ENCODE results near the gene SSTR5.

The SSTR5 gene

DNA sequence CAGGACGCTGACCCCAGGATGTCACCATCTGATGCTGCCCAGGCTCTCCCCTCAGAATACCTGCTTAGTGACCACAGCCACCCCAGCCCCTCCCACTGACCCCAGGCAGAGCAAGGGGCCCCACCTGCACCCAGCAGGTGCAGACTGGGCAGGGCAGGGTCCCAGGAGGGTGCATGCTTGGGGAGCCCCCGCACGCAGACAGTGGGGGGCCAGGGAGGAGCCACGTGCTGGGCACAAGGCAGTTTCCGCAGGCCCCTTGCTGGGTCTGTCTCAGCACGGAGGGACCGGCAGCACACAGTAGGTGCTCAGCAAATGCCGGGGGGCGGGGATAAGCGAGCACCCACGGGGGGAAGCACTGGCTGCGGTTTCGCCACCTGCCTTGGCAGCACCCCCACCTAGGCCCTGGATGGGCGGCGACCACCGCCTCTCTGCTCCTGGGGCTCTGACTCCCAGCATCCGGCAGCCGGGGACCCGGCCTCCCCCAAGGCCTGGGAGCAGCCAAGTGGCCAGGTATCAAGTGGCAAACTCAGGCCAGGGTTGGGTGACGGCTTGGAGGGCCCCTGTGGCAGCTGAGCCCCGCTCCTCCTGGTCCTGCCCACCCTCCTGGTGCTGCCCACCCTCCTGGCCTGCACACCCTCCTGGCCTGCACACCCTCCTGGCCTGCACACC, 18.7 kb upstream of the SSTR5 start:
- Histone ChIP-seq H3K4me3 (replicated peaks; ENCODE audit: low read depth, low read length) (no peak overlapping the region), H3K27me3 (replicated peaks; ENCODE audit: control insufficient read depth, insufficient read depth, low read length) (no peaks in the 10 kb centered on the region), H3K36me3 (ENCODE audit: control insufficient read depth, insufficient read depth, low read length) (no peaks in the 10 kb centered on the region)
- DNase-seq (ENCODE audit: extremely low read depth, insufficient read length) = no peak
- TF ChIP-seq, protein P1, sequence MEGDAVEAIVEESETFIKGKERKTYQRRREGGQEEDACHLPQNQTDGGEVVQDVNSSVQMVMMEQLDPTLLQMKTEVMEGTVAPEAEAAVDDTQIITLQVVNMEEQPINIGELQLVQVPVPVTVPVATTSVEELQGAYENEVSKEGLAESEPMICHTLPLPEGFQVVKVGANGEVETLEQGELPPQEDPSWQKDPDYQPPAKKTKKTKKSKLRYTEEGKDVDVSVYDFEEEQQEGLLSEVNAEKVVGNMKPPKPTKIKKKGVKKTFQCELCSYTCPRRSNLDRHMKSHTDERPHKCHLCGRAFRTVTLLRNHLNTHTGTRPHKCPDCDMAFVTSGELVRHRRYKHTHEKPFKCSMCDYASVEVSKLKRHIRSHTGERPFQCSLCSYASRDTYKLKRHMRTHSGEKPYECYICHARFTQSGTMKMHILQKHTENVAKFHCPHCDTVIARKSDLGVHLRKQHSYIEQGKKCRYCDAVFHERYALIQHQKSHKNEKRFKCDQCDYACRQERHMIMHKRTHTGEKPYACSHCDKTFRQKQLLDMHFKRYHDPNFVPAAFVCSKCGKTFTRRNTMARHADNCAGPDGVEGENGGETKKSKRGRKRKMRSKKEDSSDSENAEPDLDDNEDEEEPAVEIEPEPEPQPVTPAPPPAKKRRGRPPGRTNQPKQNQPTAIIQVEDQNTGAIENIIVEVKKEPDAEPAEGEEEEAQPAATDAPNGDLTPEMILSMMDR (IDR thresholded peaks at IDR 0.05; ENCODE audit: insufficient read depth, low read length, poor library complexity, severe bottlenecking) = no peak

DNA sequence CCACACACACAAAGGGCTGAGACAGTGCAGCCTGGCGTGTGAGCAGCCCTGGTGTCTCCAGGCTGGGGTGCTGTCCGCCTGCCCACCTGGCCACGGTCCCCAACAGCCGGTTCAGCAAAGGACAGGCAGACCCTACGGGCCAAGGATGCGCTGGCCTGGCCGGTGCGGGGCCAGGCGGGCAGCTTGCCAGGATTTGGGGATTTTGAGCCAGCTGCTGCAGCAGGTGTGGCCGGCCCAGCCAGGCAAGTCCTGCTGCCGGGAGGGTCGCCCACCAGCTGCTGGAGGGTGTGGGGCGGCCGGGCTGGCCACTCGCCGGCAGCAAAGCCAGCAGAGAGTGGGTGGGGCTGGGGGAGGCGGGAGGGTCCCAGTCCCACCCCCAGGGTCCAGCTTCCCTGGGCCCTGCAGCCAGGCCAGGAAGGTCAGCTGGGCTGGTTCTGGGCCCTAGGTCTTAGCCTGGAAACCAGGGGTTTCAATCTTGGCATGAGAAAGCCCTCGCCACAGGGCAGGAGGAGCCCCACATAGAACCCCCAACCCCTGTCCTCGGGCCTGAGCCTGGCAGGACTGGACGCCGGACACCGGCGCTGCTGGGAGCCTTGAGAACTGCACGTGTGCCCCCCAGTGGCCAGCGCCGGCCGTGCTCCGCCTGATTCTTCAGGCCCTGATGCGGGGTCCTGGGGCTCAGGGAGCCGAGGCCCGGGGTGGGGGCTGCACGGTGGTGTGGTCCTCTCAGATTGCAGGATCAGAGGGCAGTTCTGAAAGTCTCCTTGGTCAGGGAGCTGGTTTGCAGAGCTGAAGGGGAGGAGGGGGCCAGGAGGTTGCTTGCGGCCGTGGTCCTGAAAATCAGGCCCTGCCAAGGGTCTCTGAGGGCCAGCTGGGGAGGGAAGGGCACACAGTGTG, 17.6 kb upstream of the SSTR5 start:
- TF ChIP-seq, protein P1 (IDR thresholded peaks at IDR 0.05; ENCODE audit: insufficient read depth, low read length, poor library complexity, severe bottlenecking) = peak; percentile 75
- H3K27me3 ChIP-seq (replicated peaks; ENCODE audit: control insufficient read depth, insufficient read depth, low read length) = no peaks in the 10 kb centered on the region
- DNase-seq (ENCODE audit: extremely low read depth, insufficient read length) = no peak
- H3K4me3 ChIP-seq (replicated peaks; ENCODE audit: low read depth, low read length) = no peak overlapping the region
- no peaks in the 10 kb centered on the region for H3K36me3 ChIP-seq (ENCODE audit: control insufficient read depth, insufficient read depth, low read length)

DNA sequence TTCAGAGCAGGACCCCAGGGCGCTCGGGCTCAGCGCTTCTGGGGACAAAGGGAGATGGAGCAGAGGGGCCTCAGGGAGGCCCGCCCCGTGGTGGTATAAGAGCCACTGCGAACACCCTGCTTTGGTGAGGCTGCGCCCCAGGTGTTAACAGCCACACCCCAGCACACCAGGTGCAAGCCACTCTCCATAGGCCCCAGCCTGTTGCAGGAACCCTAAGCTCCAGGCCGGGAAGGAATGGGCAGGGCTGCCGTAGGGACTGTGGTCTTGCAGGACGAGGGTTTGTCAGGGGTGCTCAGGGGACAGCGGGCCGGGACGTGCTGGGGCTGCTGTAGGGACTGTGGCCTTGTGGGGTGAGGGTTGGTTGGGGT, 17.0 kb upstream of the SSTR5 start:
- Histone ChIP-seq H3K4me3 (replicated peaks; ENCODE audit: low read depth, low read length) (no peak overlapping the region), H3K36me3 (ENCODE audit: control insufficient read depth, insufficient read depth, low read length) (no peaks in the 10 kb centered on the region), H3K27me3 (replicated peaks; ENCODE audit: control insufficient read depth, insufficient read depth, low read length) (no peaks in the 10 kb centered on the region)
- TF ChIP-seq, protein P1 (IDR thresholded peaks at IDR 0.05; ENCODE audit: insufficient read depth, low read length, poor library complexity, severe bottlenecking) = no peak
- DNase-seq (ENCODE audit: extremely low read depth, insufficient read length) = no peak

DNA sequence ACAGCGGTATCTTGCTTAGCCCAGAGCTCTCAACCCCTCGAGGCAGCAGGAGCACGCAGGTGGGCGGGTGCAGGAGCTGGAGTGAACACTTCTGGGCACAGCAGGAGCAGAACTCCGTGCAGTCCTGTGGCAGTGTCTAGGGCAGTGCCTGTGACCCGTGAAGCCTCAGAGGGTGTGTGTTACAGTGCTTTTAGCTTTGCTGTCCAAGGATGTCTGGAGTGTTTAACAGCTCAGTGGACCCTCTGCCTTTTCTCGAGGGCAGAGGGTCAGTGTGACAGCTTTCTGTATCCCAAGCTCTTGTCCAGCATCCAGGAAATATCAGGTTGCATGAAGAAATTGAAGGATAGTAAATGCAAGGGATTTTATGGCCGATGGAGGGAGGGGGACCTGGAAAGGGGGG, 16.4 kb upstream of the SSTR5 start:
- no peak for DNase-seq (ENCODE audit: extremely low read depth, insufficient read length)
- Histone ChIP-seq H3K4me3 (replicated peaks; ENCODE audit: low read depth, low read length) (no peak overlapping the region), H3K36me3 (ENCODE audit: control insufficient read depth, insufficient read depth, low read length) (no peaks in the 10 kb centered on the region), H3K27me3 (replicated peaks; ENCODE audit: control insufficient read depth, insufficient read depth, low read length) (no peaks in the 10 kb centered on the region)
- TF ChIP-seq, protein P1 (IDR thresholded peaks at IDR 0.05; ENCODE audit: insufficient read depth, low read length, poor library complexity, severe bottlenecking) = no peak

DNA sequence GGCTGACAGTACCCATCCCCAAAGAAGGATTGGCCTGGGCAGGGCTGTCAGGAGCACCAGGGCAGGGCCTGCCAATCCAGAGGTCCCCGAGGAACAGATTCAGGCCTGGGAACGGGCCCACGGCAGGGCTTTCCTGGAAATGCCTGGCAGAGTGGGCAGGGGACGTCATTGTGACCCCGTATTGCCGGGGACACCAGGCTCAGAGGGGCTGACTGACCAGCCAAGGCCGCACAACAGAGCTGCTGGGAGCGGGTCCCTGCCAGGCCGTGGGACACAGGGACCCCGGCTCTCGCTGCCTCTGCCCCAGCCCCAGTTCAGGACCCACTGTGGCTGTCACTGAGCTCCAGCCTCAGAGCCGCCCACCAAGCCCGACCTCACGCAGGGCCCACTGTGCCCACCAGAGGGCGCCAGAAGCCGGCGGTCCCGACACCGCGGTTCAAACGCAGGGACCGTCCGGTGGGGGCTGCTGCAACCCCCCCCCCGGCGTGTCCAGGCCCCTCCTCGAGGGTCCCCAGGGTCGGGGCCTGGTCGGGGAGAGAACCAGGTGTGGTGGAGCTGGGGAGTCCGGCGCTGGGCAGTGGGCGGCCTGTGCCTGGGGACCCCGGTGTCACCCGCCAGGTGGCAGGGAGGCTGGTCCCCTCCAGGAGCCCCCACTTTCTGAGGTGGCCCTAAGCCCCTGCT, 15.2 kb upstream of the SSTR5 start:
- no peak overlapping the region for H3K4me3 ChIP-seq (replicated peaks; ENCODE audit: low read depth, low read length)
- TF ChIP-seq, protein P1 (IDR thresholded peaks at IDR 0.05; ENCODE audit: insufficient read depth, low read length, poor library complexity, severe bottlenecking) = peak; percentile 53
- DNase-seq (ENCODE audit: extremely low read depth, insufficient read length) = peak; percentile 36
- H3K36me3 ChIP-seq (ENCODE audit: control insufficient read depth, insufficient read depth, low read length) = no peaks in the 10 kb centered on the region
- H3K27me3 ChIP-seq (replicated peaks; ENCODE audit: control insufficient read depth, insufficient read depth, low read length) = no peaks in the 10 kb centered on the region

All from GM06990 (cell line).